Activated T-cell treated with anti-CD3 and anti-CD28 coated beads, Interleukin-2, amount 50 U/mL, for 4 hours (primary cell): ENCODE measurements around the gene ARL2BP. TPM values are rescaled to one million over a fixed set of nuclear protein-coding genes. Genes with fewer than 3 reads are reported as not detected.
"Not testable (repeated sequence)": the region's sequence is repeated elsewhere in the genome, so short reads cannot be mapped to it uniquely, and the experiment has no call there.

ENCODE experiments used
- ATAC-seq, 2 donors: fragments of 200-7000 bp; cut with Tn5 transposase; one replicate each; pipeline ENCODE4 v1.10.0; 2021
- DNase-seq: peaks from one replicate; pipeline ENCODE4 v3.0.0-alpha.2; 2020
- H3K27me3 Mint-ChIP-seq: one replicate; pipeline ENCODE4 v1.8.0; 2021; ENCODE audit warnings: low read depth, mixed read lengths
- H3K36me3 Mint-ChIP-seq: one replicate; pipeline ENCODE4 v1.8.0; 2022; ENCODE audit warnings: mixed read lengths; ENCODE audit not compliant: insufficient read depth
- H3K4me1 Mint-ChIP-seq: one replicate; pipeline ENCODE4 v1.8.0; 2021; ENCODE audit warnings: low read depth, mixed read lengths
- H3K4me3 Mint-ChIP-seq: one replicate; pipeline ENCODE4 v1.8.0; 2021; ENCODE audit warnings: mild to moderate bottlenecking, moderate library complexity, mixed read lengths
- H3K9me3 Mint-ChIP-seq: one replicate; pipeline ENCODE4 v1.8.0; 2021; ENCODE audit warnings: mixed read lengths
- total RNA-seq, 3 donors: library from RNA; stranded (reverse); gene quantifications; one replicate each; pipeline ENCODE4 v1.2.1, GENCODE V29; 2021

Gene ARL2BP
- 10 to 100 TPM; 19.0 to 26.4 (median 19.8) TPM for total RNA-seq

DNA sequence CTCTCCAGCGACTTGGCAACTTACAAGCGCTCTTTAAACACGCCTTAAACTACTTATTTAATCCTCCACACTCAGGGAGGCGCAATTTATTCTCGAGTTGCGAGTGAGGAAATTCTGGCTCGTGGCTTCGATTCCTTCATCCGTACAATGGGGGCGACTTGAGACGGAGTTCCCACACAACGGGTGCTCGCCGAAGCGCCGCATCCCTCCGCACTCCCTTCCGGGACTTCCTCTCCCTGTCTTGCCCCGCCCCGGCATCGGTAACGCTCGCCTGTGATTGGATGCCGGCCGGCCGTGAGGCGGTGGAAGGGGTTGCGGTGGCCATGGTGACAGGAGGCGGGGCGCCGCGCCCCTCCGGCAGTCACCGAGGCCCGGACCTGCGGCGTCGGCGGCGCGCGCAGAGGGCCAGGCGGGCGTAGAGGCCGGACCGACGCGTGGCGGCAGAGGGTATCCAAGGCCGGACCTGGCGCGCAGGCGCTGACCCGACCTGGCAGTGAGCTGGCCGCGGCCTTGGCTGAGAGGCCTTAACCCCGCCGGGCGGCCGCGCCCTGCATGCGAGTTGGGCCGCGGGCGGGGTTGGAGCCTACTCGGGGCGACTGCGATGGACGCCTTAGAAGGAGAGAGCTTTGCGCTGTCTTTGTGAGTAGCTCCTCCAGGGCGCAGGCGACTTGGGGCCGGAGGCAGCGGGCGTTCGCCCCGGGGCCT, at the start of gene ARL2BP:
TSS of gene ARL2BP (plus strand) at position 493 of the 705 bp plus-strand sequence. CDS start at position 602, 109 bp downstream.
- Mint-ChIP-seq H3K27me3 (no peaks in the 10 kb centered on the region), H3K36me3 (peaks cover 10% of the 10 kb centered on the region), H3K9me3 (no peaks in the 10 kb centered on the region), H3K4me1 (peaks cover 17% of the 10 kb centered on the region), H3K4me3 (peak within 1 kb of the TSS; percentile 91)
- DNase-seq (peak; percentile 97), ATAC-seq (peak; percentile 98)

DNA sequence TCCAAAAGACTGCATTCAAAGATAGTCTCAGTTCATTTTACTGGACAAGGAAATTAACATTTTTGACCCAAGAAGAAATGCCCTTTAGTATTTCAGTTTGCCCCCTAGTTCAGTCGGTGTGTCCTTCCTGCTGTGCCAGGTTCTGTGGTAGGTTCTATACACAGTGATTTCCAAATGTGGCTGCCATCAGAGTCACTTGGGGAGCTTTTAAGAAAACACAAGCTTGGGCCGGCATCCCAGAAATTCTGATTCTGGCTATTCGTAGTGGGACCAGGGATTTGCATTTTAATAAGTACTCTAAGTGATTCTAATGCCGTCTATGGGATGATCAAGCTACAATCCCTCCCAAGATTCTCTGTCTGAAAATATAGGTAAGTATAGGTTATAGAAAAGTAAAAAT, 48.8 kb upstream of the ARL2BP start:
- Mint-ChIP-seq H3K27me3 (no peaks in the 10 kb centered on the region), H3K9me3 (no peaks in the 10 kb centered on the region), H3K36me3 (peaks cover 10% of the 10 kb centered on the region), H3K4me1 (peaks cover 28% of the 10 kb centered on the region), H3K4me3 (no peak overlapping the region)
- no peak for ATAC-seq
- DNase-seq, result no peak

GRCh38 chr16:57196753-57197152, 48.3 kb upstream of the ARL2BP start:
- Mint-ChIP-seq H3K36me3 (peaks cover 10% of the 10 kb centered on the region), H3K27me3 (no peaks in the 10 kb centered on the region), H3K4me3 (no peak overlapping the region), H3K4me1 (peaks cover 26% of the 10 kb centered on the region), H3K9me3 (no peaks in the 10 kb centered on the region)
- DNase-seq (no peak), ATAC-seq (no peak)

DNA sequence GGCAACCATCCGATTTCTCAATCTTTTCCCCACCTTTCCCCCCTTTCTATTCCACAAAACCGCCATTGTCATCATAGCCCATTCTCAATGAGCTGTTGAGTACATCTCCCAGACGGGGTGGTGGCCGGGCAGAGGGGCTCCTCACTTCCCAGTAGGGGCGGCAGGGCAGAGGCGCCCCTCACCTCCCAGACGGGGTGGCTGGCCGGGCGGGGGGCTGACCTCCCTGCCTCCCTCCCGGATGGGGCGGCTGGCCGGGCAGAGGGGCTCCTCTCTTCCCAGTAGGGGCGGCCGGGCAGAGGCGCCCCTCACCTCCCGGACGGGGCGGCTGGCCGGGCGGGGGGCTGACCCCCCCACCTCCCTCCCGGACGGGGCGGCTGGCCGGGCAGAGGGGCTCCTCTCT, 44.7 kb upstream of the ARL2BP start:
- DNase-seq, ATAC-seq, H3K9me3 Mint-ChIP-seq, H3K4me1 Mint-ChIP-seq, H3K27me3 Mint-ChIP-seq, H3K4me3 Mint-ChIP-seq: not testable (repeated sequence)
- H3K36me3 Mint-ChIP-seq, result peaks cover 17% of the 10 kb centered on the region

- H3K27me3 Mint-ChIP-seq, ATAC-seq, H3K9me3 Mint-ChIP-seq, H3K4me1 Mint-ChIP-seq, DNase-seq, H3K4me3 Mint-ChIP-seq: not testable (repeated sequence)
- peaks cover 23% of the 10 kb centered on the region for H3K36me3 Mint-ChIP-seq
These were observed 44.1 kb upstream of the ARL2BP start for GRCh38 chr16:57200926-57201325.

GRCh38 chr16:57202095-57202886, 42.8 kb upstream of the ARL2BP start:
- peaks cover 5% of the 10 kb centered on the region for H3K4me1 Mint-ChIP-seq
- H3K4me3 Mint-ChIP-seq, result no peak overlapping the region
- H3K9me3 Mint-ChIP-seq, result no peaks in the 10 kb centered on the region
- no peak for ATAC-seq
- H3K36me3 Mint-ChIP-seq, result peaks cover 19% of the 10 kb centered on the region
- DNase-seq, result no peak
- H3K27me3 Mint-ChIP-seq, result no peaks in the 10 kb centered on the region

DNA sequence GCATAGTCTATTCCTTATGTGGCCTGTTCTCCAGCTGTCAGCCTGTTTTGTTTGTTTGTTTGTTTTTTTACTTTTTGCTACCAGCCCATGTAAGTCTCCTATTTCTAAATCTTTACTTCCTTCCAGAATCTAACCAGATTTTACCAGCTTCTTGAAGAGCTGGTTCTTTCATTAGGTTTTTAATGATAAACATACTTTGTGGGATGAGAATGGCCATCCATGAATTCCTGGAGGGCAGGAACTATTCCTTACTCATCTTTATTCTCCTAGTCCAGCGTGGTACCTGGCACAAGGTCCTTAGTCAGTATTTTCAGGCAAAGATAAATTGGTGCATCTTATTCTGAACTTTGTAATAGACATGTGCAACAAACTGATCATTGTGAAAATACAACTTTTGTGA, 41.6 kb upstream of the ARL2BP start:
- Mint-ChIP-seq H3K27me3 (no peaks in the 10 kb centered on the region), H3K9me3 (no peaks in the 10 kb centered on the region), H3K4me3 (no peak overlapping the region), H3K4me1 (peaks cover 6% of the 10 kb centered on the region), H3K36me3 (peaks cover 24% of the 10 kb centered on the region)
- ATAC-seq (no peak), DNase-seq (no peak)

DNA sequence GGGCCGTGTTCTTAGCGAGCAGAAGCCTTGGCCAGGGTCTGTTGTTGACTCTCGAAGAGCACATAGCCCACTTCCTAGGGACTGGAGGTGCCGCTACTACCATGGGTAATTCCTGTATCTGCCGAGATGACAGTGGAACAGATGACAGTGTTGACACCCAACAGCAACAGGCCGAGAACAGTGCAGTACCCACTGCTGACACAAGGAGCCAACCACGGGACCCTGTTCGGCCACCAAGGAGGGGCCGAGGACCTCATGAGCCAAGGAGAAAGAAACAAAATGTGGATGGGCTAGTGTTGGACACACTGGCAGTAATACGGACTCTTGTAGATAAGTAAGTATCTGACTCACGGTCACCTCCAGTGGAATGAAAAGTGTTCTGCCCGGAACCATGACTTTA, 40.4 kb upstream of the ARL2BP start:
- Mint-ChIP-seq H3K36me3 (peaks cover 29% of the 10 kb centered on the region), H3K4me3 (no peak overlapping the region)

GRCh38 chr16:57208926-57209325, 36.1 kb upstream of the ARL2BP start:
- ATAC-seq (no peak), DNase-seq (no peak)
- Mint-ChIP-seq H3K36me3 (peaks cover 43% of the 10 kb centered on the region), H3K4me3 (no peak overlapping the region), H3K4me1 (peaks cover 1% of the 10 kb centered on the region), H3K27me3 (no peaks in the 10 kb centered on the region), H3K9me3 (no peaks in the 10 kb centered on the region)

More for the DNA sequence above, 40.4 kb upstream of the ARL2BP start:
- Mint-ChIP-seq H3K4me1 (peaks cover 4% of the 10 kb centered on the region), H3K9me3 (no peaks in the 10 kb centered on the region), H3K27me3 (no peaks in the 10 kb centered on the region)
- DNase-seq (no peak), ATAC-seq (no peak)

- no peaks in the 10 kb centered on the region for H3K27me3 Mint-ChIP-seq
- ATAC-seq, result no peak
- no peak for DNase-seq
- H3K9me3 Mint-ChIP-seq, result no peaks in the 10 kb centered on the region
- H3K4me1 Mint-ChIP-seq, result peaks cover 1% of the 10 kb centered on the region
- H3K36me3 Mint-ChIP-seq, result peaks cover 47% of the 10 kb centered on the region
- H3K4me3 Mint-ChIP-seq, result no peak overlapping the region
These were observed 35.3 kb upstream of the ARL2BP start for GRCh38 chr16:57209780-57210179.

DNA sequence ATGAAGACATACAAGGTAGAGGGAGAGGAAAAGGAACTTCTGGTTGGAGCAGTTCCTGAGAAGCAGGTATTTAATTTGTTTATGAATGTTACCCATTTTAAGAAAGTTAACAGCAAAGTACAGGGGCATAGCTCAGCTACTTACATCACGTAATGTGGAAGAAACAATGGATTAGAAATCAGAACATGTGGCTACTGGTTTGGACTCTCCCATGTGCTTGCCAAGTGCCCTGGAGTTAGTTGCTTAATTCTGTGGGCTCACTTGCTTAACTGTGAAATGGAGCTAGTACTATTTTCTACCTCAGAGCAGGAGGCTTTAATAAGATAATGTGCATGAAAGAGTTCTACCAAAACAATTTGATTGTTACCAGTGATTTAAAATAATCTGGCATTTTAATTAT, 31.6 kb upstream of the ARL2BP start:
- DNase-seq (no peak), ATAC-seq (no peak)
- H3K9me3 Mint-ChIP-seq, result peaks cover 29% of the 10 kb centered on the region
- no peaks in the 10 kb centered on the region for H3K4me1 Mint-ChIP-seq
- H3K27me3 Mint-ChIP-seq, result no peaks in the 10 kb centered on the region
- no peak overlapping the region for H3K4me3 Mint-ChIP-seq
- H3K36me3 Mint-ChIP-seq, result peaks cover 66% of the 10 kb centered on the region

DNA sequence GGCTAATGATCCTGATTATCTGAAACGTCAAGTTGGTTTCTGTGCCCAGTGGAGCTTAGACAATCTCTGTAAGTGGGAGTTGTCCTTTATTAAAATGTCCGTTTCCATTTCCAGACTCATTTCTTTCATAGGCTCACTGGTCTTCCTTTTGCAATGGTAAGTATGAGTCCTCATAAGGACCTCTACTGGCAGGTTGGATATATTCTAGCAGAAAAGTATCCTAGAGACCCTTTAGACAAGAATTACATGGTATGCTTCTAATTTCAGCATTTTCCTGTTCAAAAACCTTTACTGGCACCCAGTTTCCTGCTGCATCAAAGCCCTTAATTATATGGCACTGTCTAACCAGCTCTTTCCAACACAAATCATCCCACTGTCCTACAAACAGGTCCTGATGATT, 28.1 kb upstream of the ARL2BP start:
- peaks cover 34% of the 10 kb centered on the region for H3K9me3 Mint-ChIP-seq
- ATAC-seq, result no peak
- DNase-seq, result no peak
- H3K27me3 Mint-ChIP-seq, result no peaks in the 10 kb centered on the region
- H3K4me3 Mint-ChIP-seq, result no peak overlapping the region
- no peaks in the 10 kb centered on the region for H3K4me1 Mint-ChIP-seq
- H3K36me3 Mint-ChIP-seq, result peaks cover 81% of the 10 kb centered on the region

GRCh38 chr16:57223057-57223456, 22.0 kb upstream of the ARL2BP start:
- no peak for ATAC-seq
- Mint-ChIP-seq H3K4me1 (no peaks in the 10 kb centered on the region), H3K9me3 (peaks cover 8% of the 10 kb centered on the region), H3K4me3 (no peak overlapping the region), H3K27me3 (no peaks in the 10 kb centered on the region), H3K36me3 (peaks cover 60% of the 10 kb centered on the region)
- no peak for DNase-seq

DNA sequence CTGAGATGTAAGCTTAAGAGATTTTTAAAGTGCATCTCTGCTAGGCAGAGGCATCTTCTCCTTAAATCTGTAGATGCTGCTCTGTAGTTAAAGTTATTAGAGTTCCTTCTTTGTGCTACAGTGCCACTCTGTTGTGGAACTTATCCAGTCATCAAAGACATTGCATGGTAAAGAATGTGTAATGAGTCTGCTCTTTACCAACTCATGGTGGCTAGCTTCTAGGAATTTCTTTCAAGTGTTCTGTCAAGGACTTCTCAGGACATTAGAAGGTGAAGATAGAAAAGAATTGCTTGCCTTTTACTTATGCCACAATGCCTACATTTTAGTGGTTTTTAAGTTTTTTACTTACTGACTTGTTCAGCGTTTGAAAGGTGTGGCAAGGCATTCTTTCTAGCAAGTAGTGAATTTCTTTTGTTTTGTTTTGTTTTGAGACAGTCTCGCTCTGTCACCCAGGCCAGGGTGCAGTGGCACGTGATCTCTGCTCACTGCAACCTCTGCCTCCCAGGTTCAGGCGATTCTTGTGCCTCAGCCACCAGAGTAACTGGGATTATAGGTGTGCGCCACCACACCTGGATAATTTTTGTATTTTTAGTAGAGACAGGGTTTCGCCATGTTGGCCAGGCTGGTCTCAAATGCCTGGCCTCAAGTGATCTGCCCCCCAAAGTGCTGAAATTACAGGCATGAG, 20.3 kb upstream of the ARL2BP start:
- Mint-ChIP-seq H3K36me3 (peaks cover 48% of the 10 kb centered on the region), H3K27me3 (no peaks in the 10 kb centered on the region)
- ATAC-seq, result no peak

More for the DNA sequence above, 20.3 kb upstream of the ARL2BP start:
- Mint-ChIP-seq H3K4me1 (no peaks in the 10 kb centered on the region), H3K9me3 (no peaks in the 10 kb centered on the region), H3K4me3 (no peak overlapping the region)
- DNase-seq, result no peak
